Liver (tissue), 9 donors: ENCODE measurements around the gene OR1I1. TPM values are rescaled to one million over a fixed set of nuclear protein-coding genes. Genes with fewer than 3 reads are reported as not detected.

Experiments
- DNase-seq: peaks from one replicate; pipeline ENCODE4 v3.0.0-alpha.2; 2017; ENCODE audit warnings: low spot score
- H3K27ac ChIP-seq, 2 donors: one replicate each; pipeline ENCODE4 v1.7.0; 2013; ENCODE audit warnings: inconsistent platforms in 2 of 2, low read length in 2 of 2, control low read depth in 1 of 2, low read depth in 1 of 2, mild to moderate bottlenecking in 1 of 2
- H3K27me3 ChIP-seq, 4 donors: one replicate each; pipeline versions ENCODE4 v1.6.1 to v1.7.0; 2013; ENCODE audit warnings: low read length in 3 of 4, inconsistent platforms in 1 of 4, mild to moderate bottlenecking in 1 of 4, moderate library complexity in 1 of 4; ENCODE audit not compliant: control insufficient read depth in 4 of 4, insufficient read depth in 4 of 4
- H3K36me3 ChIP-seq, 4 donors: one replicate each; pipeline versions ENCODE4 v1.6.1 to v1.7.0; 2013; ENCODE audit warnings: low read length in 3 of 4, mild to moderate bottlenecking in 3 of 4, low read depth in 1 of 4, moderate library complexity in 1 of 4; ENCODE audit not compliant: control insufficient read depth in 4 of 4, insufficient read depth in 3 of 4
- H3K4me1 ChIP-seq, 4 donors: one replicate each; pipeline versions ENCODE4 v1.6.1 to v1.7.0; 2013; ENCODE audit warnings: low read length in 3 of 4, mild to moderate bottlenecking in 3 of 4, moderate library complexity in 1 of 4; ENCODE audit not compliant: control insufficient read depth in 4 of 4, insufficient read depth in 4 of 4
- H3K4me3 ChIP-seq, 3 donors: one replicate each; pipeline versions ENCODE4 v1.6.1 to v1.7.0; 2013; ENCODE audit warnings: low read length in 3 of 3, control low read depth in 1 of 3, low read depth in 1 of 3, mild to moderate bottlenecking in 1 of 3
- H3K9ac ChIP-seq, 2 donors: one replicate each; pipeline ENCODE4 v1.7.0; 2013; ENCODE audit warnings: low read length in 2 of 2, mild to moderate bottlenecking in 2 of 2, moderate library complexity in 2 of 2, control low read depth in 1 of 2, low read depth in 1 of 2
- H3K9me3 ChIP-seq, 4 donors: one replicate each; pipeline versions ENCODE4 v1.6.1 to v1.7.0; 2013; ENCODE audit warnings: low read length in 3 of 4; ENCODE audit not compliant: control insufficient read depth in 4 of 4
- ATF3 ChIP-seq: IDR thresholded peaks from 2 replicates; pipeline ENCODE4 v1.6.1; 2016; ENCODE audit warnings: antibody characterized with exemption
- CTCF ChIP-seq: fragments of 150-350 bp; IDR thresholded peaks from 2 replicates; pipeline ENCODE4 v1.5.1; 2017; ENCODE audit warnings: improper control_type of control experiment, low read depth, low read length; ENCODE audit not compliant: missing input control
- EGR1 ChIP-seq, 2 donors: IDR thresholded peaks; 2 replicates each; pipeline ENCODE4 v1.6.1; 2016 to 2018; ENCODE audit warnings: antibody characterized with exemption in 2 of 2, low read depth in 2 of 2
- FOXA1 ChIP-seq: IDR thresholded peaks from 2 replicates; pipeline ENCODE4 v1.6.1; 2016; ENCODE audit warnings: antibody characterized with exemption
- FOXA2 ChIP-seq: IDR thresholded peaks from 2 replicates; pipeline ENCODE4 v1.6.1; 2016; ENCODE audit warnings: antibody characterized with exemption
- GABPA ChIP-seq, 2 donors: IDR thresholded peaks in 1 of 2; conservative IDR thresholded peaks in 1 of 2; 2 replicates each; pipeline ENCODE4 v1.6.1; 2016; ENCODE audit warnings: antibody characterized with exemption in 2 of 2, mild to moderate bottlenecking in 1 of 2, moderate library complexity in 1 of 2
- HNF4A ChIP-seq, 2 donors: conservative IDR thresholded peaks; 2 replicates each; pipeline ENCODE4 v1.6.1; 2016; ENCODE audit warnings: antibody characterized with exemption in 2 of 2, mild to moderate bottlenecking in 2 of 2
- HNF4G ChIP-seq: IDR thresholded peaks from 2 replicates; pipeline ENCODE4 v1.6.1; 2016; ENCODE audit warnings: antibody characterized with exemption
- JUND ChIP-seq, 2 donors: IDR thresholded peaks; 2 replicates each; pipeline ENCODE4 v1.6.1; 2016; ENCODE audit warnings: antibody characterized with exemption in 2 of 2
- MAX ChIP-seq: IDR thresholded peaks from 2 replicates; pipeline ENCODE4 v1.6.1; 2016; ENCODE audit warnings: antibody characterized with exemption
- NR2F2 ChIP-seq: IDR thresholded peaks from 2 replicates; pipeline ENCODE4 v1.6.1; 2016; ENCODE audit warnings: antibody characterized with exemption
- RAD21 ChIP-seq, 2 donors: IDR thresholded peaks; 2 replicates each; pipeline ENCODE4 v1.6.1; 2016; ENCODE audit warnings: antibody characterized with exemption in 2 of 2, mild to moderate bottlenecking in 2 of 2
- REST ChIP-seq: IDR thresholded peaks from 2 replicates; pipeline ENCODE4 v1.6.1; 2016; ENCODE audit warnings: antibody characterized with exemption, mild to moderate bottlenecking
- RXRA ChIP-seq, 2 donors: IDR thresholded peaks; 2 replicates each; pipeline ENCODE4 v1.6.1; 2017 to 2018; ENCODE audit warnings: antibody characterized with exemption in 2 of 2, mild to moderate bottlenecking in 1 of 2
- SP1 ChIP-seq: IDR thresholded peaks from 2 replicates; pipeline ENCODE4 v1.6.1; 2018; ENCODE audit warnings: antibody characterized with exemption, mild to moderate bottlenecking
- TAF1 ChIP-seq: conservative IDR thresholded peaks from 2 replicates; pipeline ENCODE4 v1.6.1; 2016; ENCODE audit warnings: antibody characterized with exemption, mild to moderate bottlenecking
- YY1 ChIP-seq: IDR thresholded peaks from 2 replicates; pipeline ENCODE4 v1.6.1; 2016; ENCODE audit warnings: antibody characterized with exemption, mild to moderate bottlenecking
- ZBTB33 ChIP-seq: IDR thresholded peaks from 2 replicates; pipeline ENCODE4 v1.6.1; 2016; ENCODE audit warnings: antibody characterized with exemption
- WGBS: extraction: QIAGEN DNeasy Blood & Tissue Kit; methylation state at CpG from one replicate; pipeline ENCODE4 v1.1.7; 2013; 5-methylcytosine and 5-hydroxymethylcytosine counted together
- polyA plus RNA-seq, 2 donors: library from polyadenylated mRNA; stranded (reverse) in 1 of 2; unstranded in 1 of 2; fragments of 200-250 nt in 1 of 2; fragments of >200 nt in 1 of 2; fragmentation: Nextera tagmentation in 1 of 2; extraction: Ambion mirVana in 1 of 2; gene quantifications; one replicate each; pipeline versions ENCODE4 v1.2.1 to v1.2.3, GENCODE V29; 2013 to 2015
- total RNA-seq, 2 donors: library from RNA; depleted of rRNA; stranded (reverse); fragments of >200 nt; gene quantifications; one replicate each; pipeline ENCODE4 v1.2.3, GENCODE V29; 2014
- donor health status: healthy.
- donor health status: healthy.
- donor health status: healthy.
- donor health status: healthy.
- donor health status: healthy.

The OR1I1 gene
- total and polyA plus RNA-seq, 4 donors = not detected

- Histone ChIP-seq H3K36me3 (peaks cover 32 to 65% (median 39%) of the 10 kb centered on the region in 4 donors), H3K27me3 (no peaks in the 10 kb centered on the region), H3K27ac (no peak overlapping the region), H3K4me3 (no peak overlapping the region), H3K9me3 (no peaks in the 10 kb centered on the region), H3K4me1 (peaks cover 0 to 4% (median 0%) of the 10 kb centered on the region in 4 donors), H3K9ac (no peak overlapping the region)
- no peak for TF ChIP-seq MAX
- no peak for TF ChIP-seq REST
- TF ChIP-seq FOXA1 = no peak
- no peak for TF ChIP-seq SP1
- no peak for TF ChIP-seq FOXA2
- TF ChIP-seq JUND (IDR thresholded peaks at IDR 0.05) = no peak
- no peak for TF ChIP-seq RXRA (IDR thresholded peaks at IDR 0.05)
- no peak for TF ChIP-seq TAF1
- TF ChIP-seq HNF4A (conservative IDR thresholded peaks at IDR 0.05) = no peak
- TF ChIP-seq GABPA (IDR thresholded peaks at IDR 0.05 in 1 of 2, conservative IDR thresholded peaks at IDR 0.05 in 1 of 2) = no peak
- no peak for TF ChIP-seq CTCF
- TF ChIP-seq NR2F2 = no peak
- TF ChIP-seq ATF3 = no peak
- no peak for TF ChIP-seq HNF4G
- no peak for TF ChIP-seq YY1
- 90% methylated on average over 23 of the region's 23 CpGs for WGBS
- no peak for DNase-seq
These were observed 34.0 kb downstream of the OR1I1 start for GRCh38 chr19:15115762-15116615.

GRCh38 chr19:15116856-15117255 is 34.8 kb downstream of the OR1I1 start:
- Histone ChIP-seq H3K9me3 (no peaks in the 10 kb centered on the region), H3K27me3 (no peaks in the 10 kb centered on the region), H3K36me3 (peaks cover 32 to 67% (median 40%) of the 10 kb centered on the region in 4 donors), H3K4me1 (peaks cover 0 to 4% (median 0%) of the 10 kb centered on the region in 4 donors), H3K27ac (no peak overlapping the region), H3K9ac (no peak overlapping the region), H3K4me3 (no peak overlapping the region)
- 91% methylated on average over 12 of the region's 12 CpGs for WGBS
- no peak for DNase-seq
- TF ChIP-seq REST (no peak), ATF3 (no peak), RXRA (IDR thresholded peaks at IDR 0.05) (no peak), FOXA1 (no peak), NR2F2 (no peak), GABPA (IDR thresholded peaks at IDR 0.05 in 1 of 2, conservative IDR thresholded peaks at IDR 0.05 in 1 of 2) (no peak), EGR1 (IDR thresholded peaks at IDR 0.05; ENCODE audit: low read depth in 2 of 2) (no peak), JUND (IDR thresholded peaks at IDR 0.05) (no peak), MAX (no peak), RAD21 (IDR thresholded peaks at IDR 0.05) (no peak), ZBTB33 (no peak)
